OCI-LY3 (cell line): ENCODE measurements around the gene ETV6.

Source experiments
- H2AFZ ChIP-seq: fragments of 200-600, 300-600 bp; shearing (Covaris generic); 2 replicates; pipeline ENCODE4 v1.6.0; 2014; ENCODE audit warnings: antibody characterized with exemption, low read depth, low read length
- H3K27ac ChIP-seq: fragments of 200-600, 300-600 bp; sonication (generic); 2 replicates; pipeline ENCODE4 v1.5.1; 2014; ENCODE audit warnings: mild to moderate bottlenecking, low read length, moderate library complexity, mixed read lengths
- H3K27me3 ChIP-seq: fragments of 200-600, 300-600 bp; sonication (generic); 2 replicates; pipeline ENCODE4 v1.6.1; 2014; ENCODE audit warnings: low read depth, low read length, mixed read lengths
- H3K36me3 ChIP-seq: fragments of 200-600, 300-600 bp; sonication (generic); replicated peaks from 2 replicates; pipeline ENCODE3; 2014; ENCODE audit warnings: low read depth, low read length, mixed read lengths
- H3K4me1 ChIP-seq: fragments of 300-600, 200-600 bp; sonication (generic); 2 replicates; pipeline ENCODE4 v1.6.1; 2014; ENCODE audit warnings: low read length, mixed read lengths
- H3K4me2 ChIP-seq: fragments of 200-600, 300-600 bp; sonication (generic); 2 replicates; pipeline ENCODE4 v1.6.1; 2014; ENCODE audit warnings: low read length, mixed read lengths
- H3K4me3 ChIP-seq: fragments of 300-600, 200-600 bp; sonication (generic); 2 replicates; pipeline ENCODE4 v1.5.1; 2014; ENCODE audit warnings: antibody characterized with exemption, mild to moderate bottlenecking, low read length, moderate library complexity
- H3K79me2 ChIP-seq: fragments of 300-600, 200-600 bp; shearing (Covaris generic); 2 replicates; pipeline ENCODE4 v1.6.1; 2014; ENCODE audit warnings: mild to moderate bottlenecking, low read length, mixed read lengths
- H3K9ac ChIP-seq: fragments of 300-600, 200-600 bp; shearing (Covaris generic); 2 replicates; pipeline ENCODE4 v1.6.0; 2014; ENCODE audit warnings: mild to moderate bottlenecking, low read length, moderate library complexity
- H3K9me3 ChIP-seq: fragments of 200-600, 300-600 bp; shearing (Covaris generic); 2 replicates; pipeline ENCODE4 v1.6.1; 2014; ENCODE audit warnings: low read length, mixed read lengths; ENCODE audit not compliant: insufficient read depth
- H4K20me1 ChIP-seq: fragments of 200-600, 300-600 bp; sonication (generic); 2 replicates; pipeline ENCODE4 v1.6.1; 2016; ENCODE audit warnings: low read length, mixed read lengths; ENCODE audit not compliant: insufficient read depth
- CTCF ChIP-seq: fragments of 200-600, 300-600 bp; sonication (generic); IDR thresholded peaks from 2 replicates; pipeline ENCODE4 v1.5.1; 2014; ENCODE audit warnings: antibody characterized with exemption, low read length, low read depth
- EZH2phosphoT487 ChIP-seq: fragments of 200-600 bp; shearing (Covaris generic); IDR thresholded peaks from 2 replicates; pipeline ENCODE4 v1.6.1; 2018; ENCODE audit warnings: antibody characterized with exemption, mixed run types, low read depth

Gene ETV6

GRCh38 chr12:11705010-11705409 is 55.5 kb downstream of the ETV6 start:
- Histone ChIP-seq H3K4me3 (no peak overlapping the region), H3K27ac (no peak overlapping the region), H3K9ac (no peak overlapping the region), H4K20me1 (peaks cover 93% of the 10 kb centered on the region), H3K36me3 (no peaks in the 10 kb centered on the region), H3K4me1 (no peaks in the 10 kb centered on the region), H3K9me3 (no peaks in the 10 kb centered on the region), H3K27me3 (no peaks in the 10 kb centered on the region), H2AFZ (no peak overlapping the region), H3K4me2 (no peak overlapping the region), H3K79me2 (peaks cover 93% of the 10 kb centered on the region)
- TF ChIP-seq EZH2phosphoT487, result no peak
- no peak for TF ChIP-seq CTCF

GRCh38 chr12:11706509-11707379 is 57.3 kb downstream of the ETV6 start:
- Histone ChIP-seq H3K9me3 (no peaks in the 10 kb centered on the region), H3K4me2 (no peak overlapping the region), H3K4me3 (no peak overlapping the region), H3K79me2 (peaks cover 95% of the 10 kb centered on the region), H2AFZ (no peak overlapping the region), H3K4me1 (no peaks in the 10 kb centered on the region), H3K27me3 (no peaks in the 10 kb centered on the region), H4K20me1 (peaks cover 94% of the 10 kb centered on the region), H3K36me3 (peaks cover 8% of the 10 kb centered on the region), H3K9ac (no peak overlapping the region), H3K27ac (no peak overlapping the region)
- TF ChIP-seq CTCF, result no peak
- no peak for TF ChIP-seq EZH2phosphoT487

GRCh38 chr12:11707535-11707934 is 58.1 kb downstream of the ETV6 start:
- peaks cover 14% of the 10 kb centered on the region for H3K36me3 ChIP-seq
- TF ChIP-seq EZH2phosphoT487, result no peak
- TF ChIP-seq CTCF, result no peak
- H3K27me3 ChIP-seq, result no peaks in the 10 kb centered on the region
- peaks cover 94% of the 10 kb centered on the region for H4K20me1 ChIP-seq
- no peak overlapping the region for H2AFZ ChIP-seq
- no peaks in the 10 kb centered on the region for H3K9me3 ChIP-seq
- peaks cover 95% of the 10 kb centered on the region for H3K79me2 ChIP-seq
- no peaks in the 10 kb centered on the region for H3K4me1 ChIP-seq
- no peak overlapping the region for H3K27ac ChIP-seq
- no peak overlapping the region for H3K4me3 ChIP-seq
- H3K9ac ChIP-seq, result no peak overlapping the region
- H3K4me2 ChIP-seq, result no peak overlapping the region

DNA sequence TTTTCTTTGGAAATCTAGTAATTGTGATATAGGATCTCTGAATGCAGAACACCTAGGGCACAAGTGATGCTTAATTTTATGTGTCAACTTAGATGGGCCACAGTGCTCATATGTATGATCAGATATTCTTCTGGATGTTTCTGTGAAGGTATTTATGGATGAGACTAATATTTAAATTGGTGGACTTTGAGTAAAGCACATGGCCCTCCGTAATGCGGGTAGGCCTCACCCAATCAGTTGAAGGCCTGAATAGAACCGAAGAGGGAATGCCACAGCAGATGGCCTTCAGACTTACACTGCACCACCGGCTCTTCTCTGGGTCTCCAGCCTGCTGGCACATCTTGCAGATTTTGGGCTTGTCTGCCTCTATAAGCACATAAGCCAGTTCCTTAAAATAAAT is 60.0 kb downstream of the ETV6 start:
- H3K27ac ChIP-seq, result no peak overlapping the region

More for the DNA sequence above, 60.0 kb downstream of the ETV6 start:
- no peaks in the 10 kb centered on the region for H3K27me3 ChIP-seq
- no peak overlapping the region for H3K4me2 ChIP-seq
- H3K9ac ChIP-seq, result no peak overlapping the region
- H3K79me2 ChIP-seq, result peaks cover 96% of the 10 kb centered on the region
- H3K4me1 ChIP-seq, result no peaks in the 10 kb centered on the region
- no peak for TF ChIP-seq CTCF
- TF ChIP-seq EZH2phosphoT487, result no peak
- H3K9me3 ChIP-seq, result no peaks in the 10 kb centered on the region
- H2AFZ ChIP-seq, result no peak overlapping the region
- peaks cover 26% of the 10 kb centered on the region for H3K36me3 ChIP-seq
- no peak overlapping the region for H3K4me3 ChIP-seq
- H4K20me1 ChIP-seq, result peaks cover 98% of the 10 kb centered on the region
